A673 (cell line): ENCODE measurements around the gene ANGPTL2. TPM values are rescaled to one million over a fixed set of nuclear protein-coding genes. Genes with fewer than 3 reads are reported as not detected.

Experiments used
- BruUV-seq: library from RNA; stranded (reverse); fragments of 400-500 nt; replicated peaks from 2 replicates; lab custom pipeline; 2021; lab: Mats Ljungman, UMichigan
- CTCF ChIA-PET: fragments of 300-600 bp; sonication (Branson Sonifier 250); formaldehyde crosslinking; loops from one replicate; lab custom pipeline; 2022; ENCODE audit warnings: antibody characterized with exemption; lab: Charles Lee
- POLR2A ChIA-PET: fragments of 300-600 bp; sonication (Branson Sonifier 250); formaldehyde crosslinking; loops from one replicate; lab custom pipeline; 2022; ENCODE audit warnings: antibody characterized with exemption; ENCODE audit not compliant: low non-redundant PET; lab: Charles Lee
- DNase-seq: peaks from one replicate; pipeline ENCODE4 v3.0.0-alpha.2; 2015; ENCODE audit warnings: low spot score
- H3K27ac ChIP-seq: fragments of 200-600 bp; sonication (generic); 2 replicates; pipeline ENCODE4 v1.5.1; 2016; ENCODE audit warnings: mixed run types, low read depth, mild to moderate bottlenecking, mixed read lengths, antibody characterized with exemption, low read length; ENCODE audit not compliant: poor library complexity, severe bottlenecking
- H3K27me3 ChIP-seq: fragments of 200-600 bp; sonication (generic); replicated peaks from 2 replicates; pipeline ENCODE4 v1.6.1; 2017; ENCODE audit warnings: mixed run types, low read depth, mild to moderate bottlenecking, mixed read lengths, antibody characterized with exemption, low read length; ENCODE audit not compliant: insufficient read depth, poor library complexity
- H3K36me3 ChIP-seq: fragments of 200-600 bp; sonication (generic); 2 replicates; pipeline ENCODE4 v1.6.1; 2016; ENCODE audit warnings: mixed run types, mild to moderate bottlenecking, mixed read lengths, antibody characterized with exemption, low read length; ENCODE audit not compliant: insufficient read depth, poor library complexity, severe bottlenecking
- H3K4me1 ChIP-seq: fragments of 200-600 bp; sonication (generic); 2 replicates; pipeline ENCODE4 v1.6.1; 2017; ENCODE audit warnings: mixed run types, mild to moderate bottlenecking, mixed read lengths, antibody characterized with exemption, low read length; ENCODE audit not compliant: insufficient read depth, poor library complexity, severe bottlenecking
- H3K4me3 ChIP-seq: fragments of 200-600 bp; sonication (generic); 2 replicates; pipeline ENCODE4 v1.5.1; 2016; ENCODE audit warnings: low read depth, mixed run types, mild to moderate bottlenecking, mixed read lengths, low read length; ENCODE audit not compliant: poor library complexity, severe bottlenecking
- H3K9me3 ChIP-seq: fragments of 200-600 bp; sonication (generic); 2 replicates; pipeline ENCODE4 v1.6.1; 2016; ENCODE audit warnings: mixed run types, low read depth, mild to moderate bottlenecking, mixed read lengths, antibody characterized with exemption, low read length; ENCODE audit not compliant: poor library complexity, severe bottlenecking
- CTCF ChIP-seq: fragments of 300-800, 200-600 bp; sonication (generic); conservative IDR thresholded peaks from 2 replicates; pipeline ENCODE4 v1.5.1; 2017; ENCODE audit warnings: low read depth, mild to moderate bottlenecking, antibody characterized with exemption, low read length, moderate library complexity, mixed read lengths
- EZH2 ChIP-seq: fragments of 200-600 bp; sonication (generic); IDR thresholded peaks from 2 replicates; pipeline ENCODE4 v1.6.1; 2017; ENCODE audit warnings: borderline replicate concordance, low read depth, mild to moderate bottlenecking, mixed read lengths, antibody characterized with exemption, low read length; ENCODE audit not compliant: poor library complexity, severe bottlenecking
- intact Hi-C: fragments of 100-400 bp; cut with micrococcal nuclease; formaldehyde crosslinking; loops from one replicate; pipeline ENCODE4 v1.10.0; 2022; ENCODE audit not compliant: unreplicated experiment
- total RNA-seq: library from RNA; stranded (reverse); gene quantifications from 2 replicates; pipeline ENCODE4 v1.2.3, GENCODE V29; 2021

The ANGPTL2 gene
- total RNA-seq, 1 experiment from 2014 or later, result 2.5 TPM

GRCh38 chr9:127061411-127061810, 61.0 kb downstream of the ANGPTL2 start:
- no peaks in the 10 kb centered on the region for H3K36me3 ChIP-seq
- TF ChIP-seq EZH2, result no peak
- no peak for TF ChIP-seq CTCF
- DNase-seq, result no peak
- H3K27me3 ChIP-seq, result no peaks in the 10 kb centered on the region
- intact Hi-C loops, result no loop called here
- POLR2A ChIA-PET, result no interaction called here
- no peaks in the 10 kb centered on the region for H3K9me3 ChIP-seq
- BruUV-seq, result no TSS peak
- CTCF ChIA-PET, result no interaction called here
- no peak overlapping the region for H3K4me3 ChIP-seq
- H3K4me1 ChIP-seq, result no peaks in the 10 kb centered on the region
- no peak overlapping the region for H3K27ac ChIP-seq

GRCh38 chr9:127059765-127060361, 62.6 kb downstream of the ANGPTL2 start:
- no peaks in the 10 kb centered on the region for H3K27me3 ChIP-seq
- no peaks in the 10 kb centered on the region for H3K4me1 ChIP-seq
- ChIA-PET CTCF (no interaction called here), POLR2A (no interaction called here)
- no TSS peak for BruUV-seq
- intact Hi-C loops, result no loop called here
- DNase-seq, result no peak
- no peak overlapping the region for H3K4me3 ChIP-seq
- TF ChIP-seq CTCF (no peak), EZH2 (no peak)
- no peak overlapping the region for H3K27ac ChIP-seq
- H3K36me3 ChIP-seq, result no peaks in the 10 kb centered on the region
- H3K9me3 ChIP-seq, result no peaks in the 10 kb centered on the region

- intact Hi-C loops, result no loop called here
- CTCF ChIA-PET, result no interaction called here
- H3K9me3 ChIP-seq, result no peaks in the 10 kb centered on the region
- POLR2A ChIA-PET, result no interaction called here
- H3K27me3 ChIP-seq, result no peaks in the 10 kb centered on the region
- H3K4me3 ChIP-seq, result no peak overlapping the region
- no peaks in the 10 kb centered on the region for H3K36me3 ChIP-seq
- no peak for DNase-seq
- no TSS peak for BruUV-seq
- no peak overlapping the region for H3K27ac ChIP-seq
- H3K4me1 ChIP-seq, result no peaks in the 10 kb centered on the region
- no peak for TF ChIP-seq EZH2
- TF ChIP-seq CTCF, result no peak
Observed at GRCh38 chr9:127059030-127059429, 63.4 kb downstream of the ANGPTL2 start.
